GM21367 (cell line): ENCODE measurements around the gene CHN1.

ENCODE experiments used
- ATAC-seq: cut with Tn5 transposase; IDR thresholded peaks from one replicate; pipeline ENCODE4 v1.9.1; 2021; ENCODE audit not compliant: unreplicated experiment

Gene CHN1

GRCh38 chr2:174929786-174930185 is 75.4 kb downstream of the CHN1 start:
- ATAC-seq: no peak

DNA sequence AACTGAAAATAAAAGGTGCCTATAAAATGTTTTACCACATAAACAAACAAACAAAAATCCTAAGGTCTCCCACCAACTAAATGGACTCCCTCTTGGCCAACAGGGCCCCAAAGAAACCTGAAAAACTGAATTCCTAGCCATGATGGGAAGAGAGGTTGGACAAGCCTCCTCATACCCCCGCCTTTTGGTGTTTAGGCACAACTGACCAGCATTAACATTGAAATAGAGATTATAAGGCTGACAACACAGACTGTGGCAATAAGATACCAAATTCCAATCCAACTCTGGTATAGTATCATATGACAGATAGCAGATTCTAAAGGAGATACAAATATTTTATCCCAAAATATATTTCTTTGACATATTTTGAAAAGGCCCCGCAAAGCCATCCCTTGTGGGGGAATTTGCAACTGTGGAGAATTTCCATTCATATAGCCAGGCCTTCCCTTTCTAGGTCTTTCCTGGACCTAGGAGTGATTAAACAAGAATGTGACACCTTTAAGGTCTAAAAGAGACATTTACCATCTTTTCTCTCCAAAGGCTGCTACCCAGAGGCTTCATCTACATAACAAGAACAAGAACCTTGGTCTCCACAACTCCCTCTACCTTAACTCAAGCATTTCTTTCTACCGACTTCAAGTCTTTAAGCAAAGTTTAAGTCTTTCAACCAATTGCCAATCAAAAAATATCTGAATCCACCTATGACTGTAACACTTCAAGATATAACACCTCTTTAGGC is 80.0 kb downstream of the CHN1 start:
- ATAC-seq: no peak

DNA sequence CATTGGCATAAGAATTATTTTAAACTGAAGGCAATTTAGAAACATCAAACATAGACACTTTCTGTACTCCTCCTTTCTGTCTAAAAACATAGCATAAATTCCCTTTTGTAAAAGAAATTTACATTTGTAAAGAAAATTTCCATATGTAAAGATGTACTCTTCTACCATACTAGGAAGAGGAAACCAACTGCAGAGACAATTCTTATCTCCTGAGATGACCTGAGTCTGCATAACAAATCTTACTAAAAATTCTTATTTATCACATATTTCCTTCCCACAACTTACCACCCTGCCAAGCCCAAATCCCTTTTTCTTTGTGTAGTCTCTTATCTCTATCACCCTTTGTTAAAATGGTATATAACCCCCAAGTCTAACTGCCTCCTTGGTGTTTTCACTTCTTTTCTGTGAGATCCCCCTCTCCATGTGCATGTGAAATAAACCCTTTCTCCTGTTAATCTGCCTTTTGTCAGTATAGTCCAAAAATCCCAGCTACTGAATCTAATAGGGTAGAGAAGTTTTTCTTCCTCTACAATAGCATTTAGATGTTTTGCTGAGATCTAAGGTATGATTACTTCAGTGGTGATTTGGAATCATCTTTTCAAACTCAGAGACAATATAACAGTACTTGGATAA is 81.0 kb downstream of the CHN1 start:
- ATAC-seq: no peak

DNA sequence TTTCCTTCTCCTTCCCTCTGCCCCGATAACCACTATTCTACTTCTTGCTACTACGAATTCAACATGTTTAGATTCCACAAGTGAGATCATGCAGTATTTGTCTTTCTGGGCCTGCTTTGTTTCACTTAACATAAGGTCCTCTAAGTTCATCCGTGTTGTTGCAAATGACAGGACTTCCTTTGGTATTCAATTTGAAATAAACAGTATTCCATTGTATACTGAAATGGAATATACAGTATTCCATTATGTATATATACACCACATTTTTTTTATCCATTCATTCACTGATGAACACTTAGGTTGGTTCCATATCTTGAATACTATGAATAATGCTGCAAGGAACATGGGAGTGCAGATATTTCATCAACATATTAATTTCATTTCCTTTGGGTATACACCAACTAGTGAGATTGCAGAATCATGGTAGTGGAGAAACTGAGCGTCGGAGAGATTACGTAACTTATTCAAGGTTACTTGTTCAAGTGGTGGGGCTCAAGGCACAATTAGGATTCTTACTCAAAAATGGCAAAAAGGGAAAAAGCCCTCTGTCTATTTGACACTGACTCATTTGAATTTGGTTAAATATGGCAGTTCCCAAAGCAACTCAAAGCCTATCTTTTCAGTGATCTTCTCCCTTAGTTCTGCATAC is 85.1 kb downstream of the CHN1 start:
- no peak for ATAC-seq

DNA sequence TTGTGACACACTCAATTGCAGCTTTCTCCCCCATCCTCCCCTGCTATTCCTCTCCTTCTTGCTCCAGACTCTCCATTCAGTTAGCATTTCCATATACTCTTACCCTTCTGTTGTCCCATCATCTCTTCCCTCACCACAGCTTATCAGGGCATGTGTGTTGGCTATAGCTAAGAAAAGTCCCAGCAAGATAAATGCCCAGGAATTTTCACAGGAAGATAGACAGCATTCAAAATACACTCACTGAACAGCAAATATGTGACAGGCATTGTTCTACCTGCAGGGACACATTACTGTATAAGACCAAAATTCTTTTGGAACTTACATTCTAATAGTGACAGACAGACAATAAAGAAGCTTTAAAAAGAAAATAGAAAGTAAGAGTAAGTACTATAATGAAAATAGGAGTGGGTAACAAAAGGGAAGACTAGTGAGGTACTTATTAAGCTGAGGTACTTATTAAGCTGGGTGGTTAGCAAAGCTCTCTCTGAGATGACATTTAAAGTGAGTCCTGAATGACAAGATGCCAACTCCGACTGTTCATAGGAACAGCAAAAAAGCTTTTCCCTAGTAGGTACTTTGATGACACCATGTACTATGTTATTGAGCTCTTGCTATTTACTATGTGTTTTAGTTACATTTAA is 86.2 kb downstream of the CHN1 start:
- no peak for ATAC-seq

DNA sequence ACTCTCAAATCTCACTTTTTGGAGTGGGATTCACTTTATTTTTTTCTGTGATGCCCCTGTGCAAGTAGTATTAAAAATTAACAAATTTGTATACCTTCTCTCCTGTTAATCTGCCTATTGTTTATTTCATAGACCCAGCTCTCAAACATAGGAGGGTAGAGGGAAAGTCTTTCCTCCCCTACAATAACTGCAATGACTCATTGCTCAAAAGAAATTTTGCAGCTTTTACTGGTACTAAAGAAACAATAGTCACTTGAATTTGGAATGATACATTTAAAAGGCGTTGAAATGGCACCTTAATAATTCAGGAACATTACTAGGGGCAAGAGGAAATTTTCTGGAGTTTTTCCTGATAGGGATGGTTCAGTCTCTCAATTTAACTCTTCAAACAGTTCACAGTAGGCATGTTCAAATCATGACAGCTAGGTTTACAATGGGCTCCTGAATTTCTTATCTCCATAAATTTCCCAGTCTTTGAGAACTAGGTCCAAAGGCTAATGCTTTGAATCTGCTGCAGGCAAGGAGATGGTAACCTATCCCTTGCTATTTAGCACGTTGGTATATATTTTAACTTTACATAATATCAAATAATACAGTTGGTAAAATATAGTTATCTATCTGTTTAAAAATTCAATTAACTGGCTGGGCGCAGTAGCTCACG is 88.8 kb downstream of the CHN1 start:
- ATAC-seq: no peak

- no peak for ATAC-seq
Measured at GRCh38 chr2:174914853-174915760, 90.1 kb downstream of the CHN1 start.

GRCh38 chr2:174908284-174908683 is 96.9 kb downstream of the CHN1 start:
- no peak for ATAC-seq

- ATAC-seq: no peak
Measured at GRCh38 chr2:174903264-174903556, 102.0 kb downstream of the CHN1 start.

GRCh38 chr2:174902506-174903263 is 102.5 kb downstream of the CHN1 start:
- no peak for ATAC-seq

- no peak for ATAC-seq
Measured at GRCh38 chr2:174901075-174901474, 104.1 kb downstream of the CHN1 start.

- no peak for ATAC-seq
Measured at GRCh38 chr2:174897286-174897685, 107.9 kb downstream of the CHN1 start.

- no peak for ATAC-seq
Measured at GRCh38 chr2:174893018-174893417, 112.2 kb downstream of the CHN1 start.

DNA sequence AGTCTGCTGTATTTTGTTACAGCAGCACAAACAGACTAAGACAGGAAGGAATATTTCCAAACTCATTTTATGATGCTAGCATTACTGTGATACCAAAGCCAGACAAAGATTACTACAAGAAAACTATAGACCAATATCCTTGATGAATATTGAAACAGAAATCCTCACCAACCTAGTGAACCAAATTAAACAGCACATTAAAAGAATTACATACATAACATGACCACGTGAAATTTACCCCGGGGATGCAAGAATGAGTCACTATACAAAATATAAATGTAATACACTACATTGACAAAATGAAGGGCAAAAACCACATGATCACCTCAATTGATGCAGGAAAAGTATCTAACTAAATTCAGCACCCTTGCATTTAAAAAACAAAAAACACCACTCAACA is 112.6 kb downstream of the CHN1 start:
- ATAC-seq: no peak

DNA sequence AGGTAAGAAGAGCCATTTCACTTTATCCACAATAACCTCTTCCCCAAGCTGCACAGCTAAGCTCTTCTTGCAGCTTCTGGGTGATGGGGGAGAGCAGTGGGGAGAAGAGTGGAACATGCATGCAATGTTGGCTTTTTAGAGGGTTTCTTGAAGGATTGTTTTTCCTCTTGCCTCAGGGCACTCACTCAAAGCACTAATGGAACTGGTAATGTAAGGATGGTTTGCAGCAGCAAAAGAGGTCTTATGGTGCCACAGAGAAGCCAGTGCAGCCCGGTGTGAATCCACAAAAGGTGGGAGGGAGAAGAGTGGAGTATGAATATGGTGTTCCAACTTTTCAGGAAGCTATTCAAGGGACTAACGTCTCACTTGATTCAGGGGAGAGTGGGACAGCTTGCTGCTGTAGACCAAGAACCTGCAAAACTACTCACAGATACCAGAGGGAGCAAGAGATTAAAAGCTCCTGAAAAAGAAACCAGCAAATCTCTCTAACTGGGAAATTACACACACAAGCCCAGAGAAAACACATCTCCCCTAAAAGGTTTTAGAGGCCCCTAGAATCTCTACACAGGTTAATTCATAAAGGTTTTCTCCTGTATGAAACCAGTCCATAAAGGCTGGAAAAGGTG is 116.4 kb downstream of the CHN1 start:
- no peak for ATAC-seq

DNA sequence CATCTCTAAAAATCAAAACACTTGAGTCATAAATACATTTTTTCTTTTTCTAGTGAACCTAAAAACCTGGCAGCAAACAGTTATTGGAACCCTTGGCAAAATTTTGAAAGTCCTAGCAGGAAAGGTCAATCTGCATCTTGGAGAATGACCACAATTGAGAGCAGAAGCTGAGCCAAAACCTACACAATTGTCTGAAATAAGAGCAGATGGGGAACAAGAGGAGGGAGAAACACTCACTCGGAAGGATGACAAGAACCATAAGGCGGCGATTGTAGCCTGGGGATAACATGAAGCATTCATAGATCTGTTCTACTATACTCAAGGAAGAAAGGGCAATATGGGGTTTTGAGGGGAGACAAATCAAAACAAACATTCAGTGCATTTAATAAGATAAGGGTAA is 117.0 kb downstream of the CHN1 start:
- ATAC-seq: no peak

GRCh38 chr2:174882416-174882815 is 122.8 kb downstream of the CHN1 start:
- no peak for ATAC-seq

DNA sequence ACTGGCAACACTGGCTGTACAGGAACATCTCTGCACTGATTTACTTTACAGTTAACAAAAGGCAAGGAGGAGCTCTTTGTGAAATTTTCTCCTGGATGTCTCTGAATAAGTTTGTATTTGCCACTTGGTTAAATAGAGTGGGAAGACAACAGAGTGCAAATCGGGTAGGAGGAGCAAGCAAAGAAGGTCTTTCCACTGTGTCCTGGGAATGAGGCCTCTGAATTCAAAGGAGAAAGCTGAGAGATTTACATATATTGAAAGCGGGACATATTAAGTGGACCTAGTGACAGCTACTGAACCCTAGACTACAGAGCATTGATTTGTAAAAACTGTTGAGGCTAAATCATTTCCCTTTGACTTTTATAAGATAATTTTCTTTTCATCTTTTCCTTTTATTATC is 123.5 kb downstream of the CHN1 start:
- ATAC-seq: no peak

DNA sequence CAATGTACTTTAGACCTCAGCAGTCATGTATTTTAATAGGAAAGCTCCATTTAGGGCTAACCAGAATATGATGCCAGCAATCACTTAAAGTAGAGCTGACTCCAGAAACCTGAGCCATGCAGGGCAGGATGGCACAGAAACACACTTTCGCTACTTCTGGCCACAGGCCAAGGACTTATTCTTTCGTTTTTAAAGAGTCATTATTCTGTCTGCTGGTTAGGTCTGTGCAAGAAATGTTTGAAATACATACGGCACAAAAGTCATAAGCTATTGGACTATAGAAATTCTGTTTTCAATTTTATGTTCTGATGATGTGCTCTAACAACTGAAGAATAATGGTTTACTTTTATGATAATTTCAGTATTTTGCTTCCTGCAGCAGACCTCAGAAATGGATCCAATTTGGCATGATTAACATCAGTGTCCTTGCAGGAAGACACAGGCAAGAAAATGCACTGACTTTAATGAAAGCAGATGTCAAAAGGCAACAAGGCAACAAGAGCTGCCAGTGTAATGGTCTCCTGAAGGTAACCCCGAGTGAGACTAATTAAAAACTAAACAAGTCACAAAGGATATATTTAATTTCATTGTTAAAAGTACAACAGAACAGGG is 126.5 kb downstream of the CHN1 start:
- no peak for ATAC-seq
